Muscle layer of duodenum (tissue), 2 donors: ENCODE measurements around the gene TMUB1.

Source experiments
- H3K27ac ChIP-seq: one replicate; pipeline ENCODE4 v1.7.0; 2013; ENCODE audit warnings: mild to moderate bottlenecking, low read length
- H3K27me3 ChIP-seq: one replicate; pipeline ENCODE4 v1.7.0; 2013; ENCODE audit warnings: low read depth, mild to moderate bottlenecking, control low read depth, low read length
- H3K36me3 ChIP-seq, 2 donors: one replicate each; pipeline ENCODE4 v1.7.0; 2013; ENCODE audit warnings: low read length in 2 of 2, control low read depth in 1 of 2, mild to moderate bottlenecking in 1 of 2; ENCODE audit not compliant: insufficient read depth in 2 of 2, control insufficient read depth in 1 of 2
- H3K4me1 ChIP-seq, 2 donors: one replicate each; pipeline ENCODE4 v1.7.0; 2013; ENCODE audit warnings: low read length in 2 of 2, mild to moderate bottlenecking in 2 of 2, control low read depth in 1 of 2, moderate library complexity in 1 of 2; ENCODE audit not compliant: insufficient read depth in 2 of 2, control insufficient read depth in 1 of 2
- H3K4me3 ChIP-seq, 2 donors: one replicate each; pipeline ENCODE4 v1.7.0; 2013; ENCODE audit warnings: low read length in 2 of 2, low read depth in 1 of 2, mild to moderate bottlenecking in 1 of 2
- H3K9me3 ChIP-seq, 2 donors: one replicate each; pipeline ENCODE4 v1.7.0; 2013; ENCODE audit warnings: low read length in 2 of 2, control low read depth in 1 of 2, mild to moderate bottlenecking in 1 of 2; ENCODE audit not compliant: control insufficient read depth in 1 of 2
- donor health status: healthy.

TMUB1 gene, protein sequence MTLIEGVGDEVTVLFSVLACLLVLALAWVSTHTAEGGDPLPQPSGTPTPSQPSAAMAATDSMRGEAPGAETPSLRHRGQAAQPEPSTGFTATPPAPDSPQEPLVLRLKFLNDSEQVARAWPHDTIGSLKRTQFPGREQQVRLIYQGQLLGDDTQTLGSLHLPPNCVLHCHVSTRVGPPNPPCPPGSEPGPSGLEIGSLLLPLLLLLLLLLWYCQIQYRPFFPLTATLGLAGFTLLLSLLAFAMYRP

GRCh38 chr7:151083071-151083823, at the start of gene TMUB1:
TSS of gene TMUB1 (minus strand) at chr7:151083493. CDS start at chr7:151082563, 930 bp downstream.
- Histone ChIP-seq H3K4me1 (peaks cover 24 to 55% of the 10 kb centered on the region in 2 donors), H3K4me3 (peak within 1 kb of the TSS; percentile 74 to 89), H3K27me3 (no peaks in the 10 kb centered on the region), H3K9me3 (no peaks in the 10 kb centered on the region), H3K27ac (peak within 1 kb of the TSS; percentile 77), H3K36me3 (no peaks in the 10 kb centered on the region)

- Histone ChIP-seq H3K27ac (no peak overlapping the region), H3K4me3 (no peak overlapping the region), H3K36me3 (peaks cover 32 to 87% of the 10 kb centered on the region in 2 donors), H3K4me1 (peaks cover 0 to 3% of the 10 kb centered on the region in 2 donors), H3K9me3 (no peaks in the 10 kb centered on the region), H3K27me3 (no peaks in the 10 kb centered on the region)
Measured at GRCh38 chr7:151132461-151133205, 49.3 kb upstream of the TMUB1 start.

DNA sequence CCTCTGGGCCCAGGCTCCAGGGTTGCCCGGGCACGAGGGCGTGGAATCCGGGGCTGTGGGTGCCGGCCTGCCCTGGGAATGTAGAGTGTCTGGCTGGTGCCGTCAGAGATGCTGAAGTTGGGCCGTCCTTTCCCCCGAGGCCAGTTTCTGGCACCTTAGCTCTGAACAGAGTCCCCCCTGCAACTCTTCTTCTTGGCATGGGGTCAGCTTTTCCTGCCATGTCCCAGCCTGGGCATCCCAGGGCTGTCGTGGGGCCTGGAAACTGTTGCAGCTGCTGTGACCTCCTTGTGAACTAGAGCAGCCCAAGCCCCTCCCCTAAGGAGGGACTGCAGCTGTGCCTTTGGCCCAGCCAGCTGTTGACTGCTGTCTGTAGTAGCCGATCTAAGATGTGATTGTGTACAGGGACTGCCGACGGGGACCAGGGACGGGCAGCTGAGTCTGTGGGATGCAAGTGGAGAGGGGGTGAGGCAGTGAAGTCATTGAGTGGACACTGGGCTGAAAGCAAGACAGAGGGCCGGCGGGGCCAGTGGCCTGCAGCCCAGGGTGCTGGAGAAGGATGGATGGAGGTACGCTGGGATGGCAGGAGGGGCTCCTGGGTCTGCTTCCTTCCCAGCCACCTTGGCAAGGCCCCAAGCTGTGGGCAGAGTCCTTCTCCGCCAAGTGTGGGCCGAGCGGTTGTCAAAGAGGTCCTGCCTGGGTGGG, 48.5 kb upstream of the TMUB1 start:
- H3K27me3 ChIP-seq, result no peaks in the 10 kb centered on the region
- no peak overlapping the region for H3K4me3 ChIP-seq
- peaks cover 0 to 3% of the 10 kb centered on the region in 2 donors for H3K4me1 ChIP-seq
- H3K9me3 ChIP-seq, result no peaks in the 10 kb centered on the region
- H3K27ac ChIP-seq, result no peak overlapping the region
- peaks cover 32 to 84% of the 10 kb centered on the region in 2 donors for H3K36me3 ChIP-seq

- Histone ChIP-seq H3K9me3 (no peaks in the 10 kb centered on the region), H3K4me3 (no peak overlapping the region), H3K4me1 (peaks cover 0 to 4% of the 10 kb centered on the region in 2 donors), H3K36me3 (peaks cover 32 to 79% of the 10 kb centered on the region in 2 donors), H3K27ac (no peak overlapping the region), H3K27me3 (no peaks in the 10 kb centered on the region)
Measured at GRCh38 chr7:151131224-151131591, 47.9 kb upstream of the TMUB1 start.

DNA sequence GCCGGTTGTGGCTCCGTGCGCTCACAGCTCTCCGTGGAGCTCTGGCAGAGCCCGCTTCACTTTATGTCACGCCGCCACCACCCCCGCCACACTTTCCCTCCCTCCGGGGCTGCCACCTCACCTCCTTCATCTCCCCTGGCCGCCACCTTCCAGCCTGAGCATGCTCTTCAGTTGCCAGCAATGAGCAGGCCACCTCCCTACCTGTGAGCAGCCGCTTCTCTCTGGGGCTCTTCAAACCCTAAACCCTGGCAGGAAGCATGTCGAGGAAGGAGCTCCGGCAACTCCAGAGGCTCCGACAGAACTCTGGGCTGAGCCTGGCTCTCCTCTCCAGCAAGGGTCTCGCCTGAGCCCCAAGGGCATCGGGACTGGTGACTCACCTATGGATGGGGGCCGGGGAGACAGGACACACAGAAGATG, 47.5 kb upstream of the TMUB1 start:
- Histone ChIP-seq H3K36me3 (peaks cover 32 to 74% of the 10 kb centered on the region in 2 donors), H3K27ac (no peak overlapping the region), H3K4me1 (peaks cover 0 to 6% of the 10 kb centered on the region in 2 donors), H3K9me3 (no peaks in the 10 kb centered on the region), H3K27me3 (no peaks in the 10 kb centered on the region), H3K4me3 (no peak overlapping the region)

DNA sequence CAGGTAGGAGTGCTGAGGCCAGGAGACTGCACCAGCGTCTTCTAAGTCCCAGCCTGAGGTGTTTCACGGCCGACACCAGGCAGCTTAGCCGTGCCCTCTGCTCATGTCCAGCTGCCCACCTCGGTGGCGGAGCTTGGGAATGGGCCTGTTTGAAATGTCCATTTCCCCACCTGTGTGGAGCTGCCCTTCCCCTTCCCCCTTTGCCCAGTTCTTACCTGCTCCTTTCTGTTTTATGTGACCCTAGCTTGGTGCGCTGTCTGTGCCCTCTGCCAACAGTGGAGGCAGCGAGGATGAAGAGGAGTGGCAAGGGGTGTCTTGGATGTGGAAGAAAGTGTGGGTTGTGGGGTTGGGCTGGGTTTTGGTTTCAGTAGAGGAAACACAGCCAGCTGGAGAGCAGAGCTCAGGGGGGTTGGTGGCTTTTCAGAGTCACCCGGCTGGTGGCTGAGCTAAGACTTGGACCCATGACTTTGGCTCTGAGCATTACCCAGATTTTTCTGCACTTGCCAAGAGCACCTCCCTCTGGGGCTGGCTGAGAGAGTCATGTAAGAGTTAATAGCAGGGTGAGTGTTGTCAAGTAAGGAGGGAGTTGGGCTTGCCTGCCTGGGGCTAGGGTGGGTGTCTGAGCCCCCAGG, 46.8 kb upstream of the TMUB1 start:
- H3K4me3 ChIP-seq, result no peak overlapping the region
- H3K4me1 ChIP-seq, result peaks cover 0 to 6% of the 10 kb centered on the region in 2 donors
- peaks cover 28 to 67% of the 10 kb centered on the region in 2 donors for H3K36me3 ChIP-seq
- H3K27ac ChIP-seq, result no peak overlapping the region
- H3K9me3 ChIP-seq, result no peaks in the 10 kb centered on the region
- no peaks in the 10 kb centered on the region for H3K27me3 ChIP-seq

- Histone ChIP-seq H3K4me3 (no peak overlapping the region), H3K36me3 (peaks cover 27 to 62% of the 10 kb centered on the region in 2 donors), H3K27ac (no peak overlapping the region), H3K27me3 (no peaks in the 10 kb centered on the region), H3K4me1 (peaks cover 0 to 6% of the 10 kb centered on the region in 2 donors), H3K9me3 (no peaks in the 10 kb centered on the region)
Measured at GRCh38 chr7:151129117-151129959, 46.0 kb upstream of the TMUB1 start.

- Histone ChIP-seq H3K4me3 (no peak overlapping the region), H3K9me3 (no peaks in the 10 kb centered on the region), H3K27ac (no peak overlapping the region), H3K36me3 (peaks cover 23 to 59% of the 10 kb centered on the region in 2 donors), H3K4me1 (peaks cover 0 to 6% of the 10 kb centered on the region in 2 donors), H3K27me3 (no peaks in the 10 kb centered on the region)
Measured at GRCh38 chr7:151128716-151129115, 45.4 kb upstream of the TMUB1 start.

- Histone ChIP-seq H3K27me3 (no peaks in the 10 kb centered on the region), H3K4me3 (no peak overlapping the region), H3K9me3 (no peaks in the 10 kb centered on the region), H3K4me1 (peaks cover 0 to 6% of the 10 kb centered on the region in 2 donors), H3K27ac (no peak overlapping the region), H3K36me3 (peaks cover 20 to 61% of the 10 kb centered on the region in 2 donors)
Measured at GRCh38 chr7:151128144-151128543, 44.9 kb upstream of the TMUB1 start.
